Esophagus squamous epithelium (tissue), 4 donors: Measurements from ENCODE around the gene ARL6IP1.
"Not testable (repeated sequence)": the region's sequence is repeated elsewhere in the genome, so short reads cannot be mapped to it uniquely, and the experiment has no call there.

ENCODE experiments used
- CTCF ChIP-seq, 6 experiments: fragments of 450-650 bp in 4 of 6; fragments of 200-600 bp in 2 of 6; sonication (generic) in 2 of 6; IDR thresholded peaks; one replicate each; pipeline ENCODE4 v1.5.1; 2016 to 2019; ENCODE audit warnings: antibody characterized with exemption in 6 of 6, mild to moderate bottlenecking in 4 of 6, moderate library complexity in 4 of 6
- POLR2A ChIP-seq, 4 donors: fragments of 450-650 bp; IDR thresholded peaks; one replicate each; pipeline ENCODE4 v1.6.1; 2017; ENCODE audit warnings: antibody characterized with exemption in 4 of 4, mild to moderate bottlenecking in 4 of 4, moderate library complexity in 3 of 4

GRCh38 chr16:18777664-18778063, 23.7 kb downstream of the ARL6IP1 start:
- not testable (repeated sequence) for TF ChIP-seq POLR2A, CTCF (IDR thresholded peaks at IDR 0.05)
